Activated CD8-positive, alpha-beta T cell treated with anti-CD3 and anti-CD28 coated beads for 36 hours (primary cell): Measurements from ENCODE around the gene STXBP2. TPM values are rescaled to one million over a fixed set of nuclear protein-coding genes. Genes with fewer than 3 reads are reported as not detected.

Experiments
- ATAC-seq: fragments of 200-7000 bp; cut with Tn5 transposase; one replicate; pipeline ENCODE4 v1.10.0; 2021; ENCODE audit warnings: mild to moderate bottlenecking, moderate library complexity
- CTCF ChIA-PET: fragments of 350-600 bp; sonication (Branson Sonifier 250); formaldehyde crosslinking; loops from one replicate; lab custom pipeline; 2021; ENCODE audit warnings: antibody characterized with exemption; lab: Charles Lee
- POLR2A ChIA-PET: fragments of 350-600 bp; sonication (Branson Sonifier 250); formaldehyde crosslinking; loops from one replicate; lab custom pipeline; 2021; ENCODE audit warnings: antibody characterized with exemption; lab: Charles Lee
- DNase-seq: peaks from one replicate; pipeline ENCODE4 v3.0.0-alpha.2; 2020
- H3K27ac Mint-ChIP-seq: one replicate; pipeline ENCODE4 v1.8.0; 2021; ENCODE audit warnings: mild to moderate bottlenecking, mixed read lengths
- H3K27me3 Mint-ChIP-seq: one replicate; pipeline ENCODE4 v1.8.0; 2021; ENCODE audit warnings: mixed read lengths
- H3K36me3 Mint-ChIP-seq: one replicate; pipeline ENCODE4 v1.8.0; 2021; ENCODE audit warnings: low read depth, mixed read lengths
- H3K4me1 Mint-ChIP-seq: one replicate; pipeline ENCODE4 v1.8.0; 2021; ENCODE audit warnings: low read depth, mixed read lengths
- H3K4me3 Mint-ChIP-seq: one replicate; pipeline ENCODE4 v1.8.0; 2021; ENCODE audit warnings: mild to moderate bottlenecking, moderate library complexity, mixed read lengths
- H3K9me3 Mint-ChIP-seq: one replicate; pipeline ENCODE4 v1.8.0; 2021; ENCODE audit warnings: mixed read lengths
- CTCF ChIP-seq: fragments of 200-600 bp; IDR thresholded peaks from one replicate; pipeline ENCODE4 v1.8.0; 2022; ENCODE audit warnings: antibody characterized with exemption, mild to moderate bottlenecking
- intact Hi-C: fragments of 100-400 bp; cut with micrococcal nuclease; formaldehyde crosslinking; loops from one replicate; pipeline ENCODE4 v1.10.0; 2022
- total RNA-seq, 2 experiments: library from RNA; stranded (reverse); gene quantifications; one replicate each; pipeline ENCODE4 v1.2.3, GENCODE V29; 2021

Gene STXBP2
- total RNA-seq, 2 experiments from 2014 or later: 96.4 to 99.2 TPM

- no peak for TF ChIP-seq CTCF
- ChIA-PET POLR2A (interaction anchor here (1.5 kb wide), 1 partner anchor 26 kb away, joined by 3 read pairs; no protein-coding TSS in a partner anchor), CTCF (interaction anchor here (2.2 to 7.8 kb wide), 3 partner anchors 25 to 144 kb away, joined by 10 to 74 read pairs (median 14); partner anchors contain the start of gene TRAPPC5)
- Mint-ChIP-seq H3K4me1 (peaks cover 41% of the 10 kb centered on the region), H3K27me3 (no peaks in the 10 kb centered on the region), H3K9me3 (no peaks in the 10 kb centered on the region), H3K4me3 (no peak overlapping the region), H3K27ac (peak overlapping the region; percentile 42), H3K36me3 (no peaks in the 10 kb centered on the region)
- no peak for DNase-seq
- intact Hi-C loops: no loop called here
- no peak for ATAC-seq
Measured at GRCh38 chr19:7655581-7655980, 18.7 kb downstream of the STXBP2 start.

DNA sequence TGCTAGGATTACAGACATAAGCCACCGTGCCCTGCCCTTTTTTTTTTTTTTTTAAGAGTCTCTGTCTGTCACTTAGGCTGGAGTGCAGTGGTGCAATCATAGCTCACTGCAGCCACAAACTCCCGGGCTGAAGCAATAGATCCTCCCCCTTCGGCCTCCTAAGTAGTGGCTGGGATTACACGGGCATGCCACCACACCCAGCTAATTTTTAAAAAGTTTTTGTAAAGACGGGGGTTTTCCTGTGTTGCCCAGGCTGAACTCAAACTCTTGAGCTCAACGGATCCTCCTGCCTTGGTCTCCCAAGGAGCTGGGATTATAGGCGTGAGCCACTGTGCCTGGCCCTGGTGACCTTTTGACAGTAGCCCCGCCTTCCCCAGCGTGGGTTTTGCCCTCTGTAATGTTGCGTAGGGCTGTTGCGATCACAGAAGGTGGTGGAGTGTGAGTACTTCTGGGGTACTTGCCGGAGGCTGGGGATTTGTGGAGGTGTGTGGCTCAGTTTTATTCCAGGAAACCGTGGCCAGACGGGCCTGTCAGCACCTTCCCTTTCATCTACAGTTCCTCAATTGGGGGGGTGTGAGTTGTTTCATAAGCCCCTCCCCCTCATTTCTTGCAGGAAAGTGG, 20.3 kb downstream of the STXBP2 start:
- intact Hi-C loops: no loop called here
- no peaks in the 10 kb centered on the region for H3K9me3 Mint-ChIP-seq
- H3K27ac Mint-ChIP-seq: peak overlapping the region; percentile 78
- peak overlapping the region; percentile 68 for H3K4me3 Mint-ChIP-seq
- ChIA-PET CTCF (interaction anchor here (1.4 to 7.8 kb wide), 5 partner anchors 21 to 143 kb away, joined by 3 to 74 read pairs (median 10); partner anchors contain the start of gene TRAPPC5), POLR2A (interaction anchor here (1.5 to 1.8 kb wide), 2 partner anchors 13 to 14 kb away, joined by 3 to 11 read pairs; partner anchors contain the start of gene RETN)
- H3K36me3 Mint-ChIP-seq: no peaks in the 10 kb centered on the region
- ATAC-seq: peak; percentile 87
- peaks cover 37% of the 10 kb centered on the region for H3K4me1 Mint-ChIP-seq
- H3K27me3 Mint-ChIP-seq: peaks cover 2% of the 10 kb centered on the region
- peak; percentile 91 for DNase-seq
- TF ChIP-seq CTCF: no peak

DNA sequence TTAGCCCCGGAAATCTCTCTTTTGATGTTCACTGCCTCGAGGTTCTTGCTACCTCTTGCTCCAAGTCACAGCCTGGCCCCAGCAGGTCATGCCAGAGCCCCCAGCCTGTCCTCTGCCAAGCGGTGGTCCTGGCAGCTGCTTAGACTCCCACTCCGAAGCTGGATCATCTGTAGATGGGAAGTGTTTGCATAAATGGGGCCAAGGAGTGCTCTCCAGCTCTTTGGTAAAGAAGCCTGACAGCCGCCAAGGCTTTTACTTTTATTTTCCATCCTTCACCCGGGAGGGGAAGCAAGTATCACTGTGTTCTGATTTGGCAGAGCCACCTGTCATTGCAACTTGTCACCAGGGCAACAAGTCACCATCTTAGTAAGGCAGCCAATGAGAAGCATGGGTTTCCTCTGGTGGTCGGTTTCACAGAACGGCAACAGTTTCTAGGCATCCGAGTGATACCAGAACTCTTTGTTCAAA, 21.3 kb downstream of the STXBP2 start:
- Mint-ChIP-seq H3K4me1 (peaks cover 30% of the 10 kb centered on the region), H3K36me3 (no peaks in the 10 kb centered on the region), H3K27ac (peak overlapping the region; percentile 78), H3K27me3 (peaks cover 2% of the 10 kb centered on the region), H3K9me3 (no peaks in the 10 kb centered on the region), H3K4me3 (peak overlapping the region; percentile 68)
- intact Hi-C loops: no loop called here
- ATAC-seq (peak; percentile 80), DNase-seq (peak; percentile 78)
- CTCF ChIA-PET: interaction anchor here (1.6 kb wide), 1 partner anchor 23 kb away, joined by 9 read pairs; the partner anchor contains the start of gene TRAPPC5
- TF ChIP-seq CTCF: no peak
- POLR2A ChIA-PET: interaction anchor here (0.6 to 1.8 kb wide), 4 partner anchors 12 to 140 kb away, joined by 3 to 11 read pairs (median 4); partner anchors contain the start of gene RETN

DNA sequence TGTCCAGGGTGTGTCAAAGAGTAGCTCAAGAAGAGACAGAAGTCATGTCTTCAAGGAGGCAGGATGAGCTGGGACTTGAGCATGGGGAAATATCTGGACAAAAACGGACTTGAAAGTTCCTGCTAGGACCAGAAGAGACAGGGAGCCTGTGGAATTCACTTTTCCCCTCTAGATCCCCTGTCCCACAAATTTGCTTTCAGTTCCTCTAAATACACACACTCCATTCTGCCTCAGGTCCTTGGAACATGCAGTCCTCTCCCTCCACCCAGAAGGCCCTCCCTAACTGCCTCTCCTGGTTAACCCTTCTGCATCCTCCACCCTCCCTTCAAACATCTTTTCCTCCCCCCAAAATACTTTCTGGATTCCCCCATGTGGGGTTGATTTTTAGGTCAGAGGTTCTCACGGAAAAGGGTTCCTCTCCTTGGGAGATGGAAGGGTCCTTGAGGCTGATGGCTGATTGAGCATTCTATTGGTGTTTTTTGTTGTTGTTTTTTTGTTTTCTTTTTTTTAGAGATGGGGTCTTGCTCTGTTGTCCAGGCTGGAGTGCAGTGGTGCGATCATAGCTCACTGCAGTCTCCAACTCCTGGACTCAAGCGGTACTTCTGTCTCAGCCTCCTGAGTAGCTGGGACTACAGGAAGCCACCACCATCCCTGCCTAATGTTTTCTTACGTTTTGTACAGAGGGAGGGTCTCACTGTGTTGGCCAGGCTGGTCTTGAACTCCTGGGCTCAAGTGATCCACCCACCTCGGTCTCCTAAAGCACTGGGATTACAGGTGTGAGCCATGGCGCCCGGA, 25.0 kb downstream of the STXBP2 start:
- intact Hi-C loops: no loop called here
- H3K27ac Mint-ChIP-seq: no peak overlapping the region
- DNase-seq: no peak

More for the DNA sequence above, 25.0 kb downstream of the STXBP2 start:
- no peaks in the 10 kb centered on the region for H3K9me3 Mint-ChIP-seq
- ATAC-seq: no peak
- ChIA-PET POLR2A (no interaction called here), CTCF (interaction anchor here (1.2 to 2.5 kb wide), 3 partner anchors 10 to 94 kb away, joined by 3 to 10 read pairs (median 9); partner anchors contain the start of gene TRAPPC5)
- H3K27me3 Mint-ChIP-seq: peaks cover 3% of the 10 kb centered on the region
- H3K4me3 Mint-ChIP-seq: no peak overlapping the region
- peaks cover 19% of the 10 kb centered on the region for H3K4me1 Mint-ChIP-seq
- TF ChIP-seq CTCF: no peak
- H3K36me3 Mint-ChIP-seq: no peaks in the 10 kb centered on the region
